HAP-1 (cell line): ENCODE measurements around the gene TMEM30A.

ENCODE experiments used
- DNase-seq, 2 experiments: peaks; one replicate each; pipeline ENCODE4 v3.0.0-alpha.2; 2016 to 2020; ENCODE audit warnings: low spot score in 2 of 2
- H3K27me3 ChIP-seq: fragments of 250-450 bp; sonication (Bioruptor Pico); 2 replicates; pipeline ENCODE4 v1.5.1; 2020; ENCODE audit warnings: low read depth, mild to moderate bottlenecking, moderate library complexity
- H3K36me3 ChIP-seq: fragments of 250-450 bp; sonication (Bioruptor Pico); replicated peaks from 2 replicates; pipeline ENCODE4 v1.5.1; 2020; ENCODE audit warnings: mild to moderate bottlenecking
- H3K4me1 ChIP-seq: fragments of 250-450 bp; sonication (Bioruptor Pico); 2 replicates; pipeline ENCODE4 v1.5.1; 2020; ENCODE audit warnings: mild to moderate bottlenecking
- H3K4me3 ChIP-seq: fragments of 250-450 bp; sonication (Bioruptor Pico); 2 replicates; pipeline ENCODE4 v1.5.1; 2020; ENCODE audit warnings: mild to moderate bottlenecking, moderate library complexity
- H3K9me3 ChIP-seq: fragments of 250-450 bp; sonication (Bioruptor Pico); 2 replicates; pipeline ENCODE4 v1.5.1; 2020; ENCODE audit warnings: mild to moderate bottlenecking, moderate library complexity
- in situ Hi-C: fragments of 300-500 bp; cut with MboI; formaldehyde crosslinking; loops from 3 replicates; pipeline ENCODE4 v1.14.3; 2020; ENCODE audit warnings: low sequenced_read_pairs, inconsistent platforms, mixed read lengths

TMEM30A gene

GRCh38 chr6:75233092-75233615, 51.4 kb downstream of the TMEM30A start:
- Histone ChIP-seq H3K9me3 (no peaks in the 10 kb centered on the region), H3K4me1 (peaks cover 9% of the 10 kb centered on the region), H3K4me3 (no peak overlapping the region), H3K27me3 (no peaks in the 10 kb centered on the region), H3K36me3 (peaks cover 8% of the 10 kb centered on the region)
- in situ Hi-C loops = no loop called here
- no peak for DNase-seq

- Histone ChIP-seq H3K9me3 (no peaks in the 10 kb centered on the region), H3K36me3 (no peaks in the 10 kb centered on the region), H3K4me3 (no peak overlapping the region), H3K27me3 (no peaks in the 10 kb centered on the region), H3K4me1 (peaks cover 9% of the 10 kb centered on the region)
- peak; percentile 35 to 66 for DNase-seq
- in situ Hi-C loops = no loop called here
These were observed 53.9 kb downstream of the TMEM30A start for GRCh38 chr6:75230484-75231325.

DNA sequence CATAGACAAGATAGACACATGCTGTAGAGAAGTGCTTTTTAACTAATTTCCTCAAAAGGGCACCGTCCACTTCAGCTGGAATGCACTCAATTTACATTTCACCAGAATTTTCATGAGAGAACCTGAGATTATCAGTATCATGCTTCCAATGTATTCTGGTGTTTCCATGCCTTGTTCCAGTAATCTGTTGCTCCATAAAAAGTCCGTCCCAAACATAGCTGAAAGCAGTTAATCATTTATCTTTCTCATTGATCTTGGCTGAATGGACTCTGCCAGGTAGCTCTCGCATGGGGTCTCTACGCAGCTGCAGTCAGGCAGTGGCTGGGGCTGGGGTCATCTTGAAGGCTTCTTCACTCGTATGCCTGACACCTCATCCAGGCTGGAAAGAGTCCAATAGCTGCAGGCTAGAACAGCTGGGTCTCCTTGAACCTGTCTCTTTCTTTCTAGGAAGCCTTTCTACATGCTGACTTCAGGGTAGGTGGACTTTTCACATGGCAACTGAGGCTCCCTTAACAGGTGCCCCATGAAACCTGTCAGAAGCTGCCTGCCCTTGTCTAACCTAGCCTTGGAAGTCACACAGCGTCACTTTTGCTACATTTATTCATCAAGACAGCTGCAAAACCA, 60.2 kb downstream of the TMEM30A start:
- Histone ChIP-seq H3K36me3 (no peaks in the 10 kb centered on the region), H3K4me1 (no peaks in the 10 kb centered on the region), H3K27me3 (peaks cover 6% of the 10 kb centered on the region; the same call in 1 of the 2 replicates), H3K4me3 (no peak overlapping the region), H3K9me3 (no peaks in the 10 kb centered on the region)
- in situ Hi-C loops = loop anchor here (25.0 kb wide), 2 partner anchors 1362 to 1487 kb away; no protein-coding TSS in a partner anchor
- DNase-seq = no peak

DNA sequence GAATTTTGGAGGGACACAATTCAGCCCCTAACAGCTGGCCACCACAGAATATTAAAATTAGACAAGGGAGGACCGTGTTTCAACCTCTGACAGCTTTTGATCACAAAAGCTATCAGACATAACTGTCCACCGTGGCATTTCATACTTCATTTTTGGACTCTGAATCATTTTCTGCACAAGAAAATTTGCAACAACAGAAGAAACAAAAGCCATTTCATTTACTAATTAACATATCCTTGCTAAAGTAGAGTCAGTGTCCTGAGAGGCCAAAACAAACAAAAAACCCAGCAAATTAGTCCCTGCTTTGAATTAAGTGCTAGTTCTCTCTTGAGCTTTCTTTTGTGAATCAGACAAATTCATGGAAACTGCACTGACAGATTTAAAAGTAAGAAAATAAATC, 61.2 kb downstream of the TMEM30A start:
- no peak for DNase-seq
- no peaks in the 10 kb centered on the region for H3K36me3 ChIP-seq
- H3K9me3 ChIP-seq = no peaks in the 10 kb centered on the region
- H3K4me3 ChIP-seq = no peak overlapping the region
- H3K4me1 ChIP-seq = no peaks in the 10 kb centered on the region
- in situ Hi-C loops = loop anchor here (25.0 kb wide), 2 partner anchors 1361 to 1486 kb away; no protein-coding TSS in a partner anchor
- peaks cover 6% of the 10 kb centered on the region; the same call in 1 of the 2 replicates for H3K27me3 ChIP-seq

GRCh38 chr6:75222261-75222660, 62.3 kb downstream of the TMEM30A start:
- in situ Hi-C loops = loop anchor here (25.0 kb wide), 2 partner anchors 1360 to 1485 kb away; no protein-coding TSS in a partner anchor
- no peak for DNase-seq
- no peaks in the 10 kb centered on the region for H3K9me3 ChIP-seq
- no peak overlapping the region for H3K4me3 ChIP-seq
- peaks cover 10% of the 10 kb centered on the region; the same call in 1 of the 2 replicates for H3K27me3 ChIP-seq
- H3K36me3 ChIP-seq = no peaks in the 10 kb centered on the region
- no peaks in the 10 kb centered on the region for H3K4me1 ChIP-seq

- Histone ChIP-seq H3K4me3 (no peak overlapping the region), H3K36me3 (no peaks in the 10 kb centered on the region), H3K27me3 (peaks cover 10% of the 10 kb centered on the region; the same call in 1 of the 2 replicates), H3K9me3 (no peaks in the 10 kb centered on the region), H3K4me1 (no peaks in the 10 kb centered on the region)
- no peak for DNase-seq
- in situ Hi-C loops = loop anchor here (25.0 kb wide), 2 partner anchors 1359 to 1484 kb away; no protein-coding TSS in a partner anchor
These were observed 63.5 kb downstream of the TMEM30A start for GRCh38 chr6:75221116-75221515.

DNA sequence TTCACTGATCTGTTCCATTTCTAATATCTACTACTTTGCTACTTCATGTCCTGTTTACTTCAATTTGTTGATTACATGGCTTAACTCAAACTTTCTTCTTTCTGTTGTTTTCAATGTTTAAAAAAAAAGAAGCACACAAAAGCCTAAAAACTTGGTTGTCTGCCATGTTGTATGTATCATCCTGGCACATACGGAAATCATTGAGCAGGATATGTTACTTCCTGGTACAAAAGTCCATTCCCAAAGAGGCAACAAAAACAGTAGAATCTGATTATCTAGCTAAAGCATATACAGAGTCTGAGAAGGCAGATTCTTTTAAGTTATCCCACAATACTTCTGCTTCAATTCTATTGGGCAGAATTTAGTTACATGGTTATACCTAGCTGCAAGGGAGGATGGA, 64.2 kb downstream of the TMEM30A start:
- H3K36me3 ChIP-seq = no peaks in the 10 kb centered on the region
- no peak for DNase-seq
- peaks cover 10% of the 10 kb centered on the region; the same call in 1 of the 2 replicates for H3K27me3 ChIP-seq
- H3K4me1 ChIP-seq = no peaks in the 10 kb centered on the region
- H3K9me3 ChIP-seq = no peaks in the 10 kb centered on the region
- in situ Hi-C loops = loop anchor here (25.0 kb wide), 2 partner anchors 1358 to 1483 kb away; no protein-coding TSS in a partner anchor
- H3K4me3 ChIP-seq = no peak overlapping the region

DNA sequence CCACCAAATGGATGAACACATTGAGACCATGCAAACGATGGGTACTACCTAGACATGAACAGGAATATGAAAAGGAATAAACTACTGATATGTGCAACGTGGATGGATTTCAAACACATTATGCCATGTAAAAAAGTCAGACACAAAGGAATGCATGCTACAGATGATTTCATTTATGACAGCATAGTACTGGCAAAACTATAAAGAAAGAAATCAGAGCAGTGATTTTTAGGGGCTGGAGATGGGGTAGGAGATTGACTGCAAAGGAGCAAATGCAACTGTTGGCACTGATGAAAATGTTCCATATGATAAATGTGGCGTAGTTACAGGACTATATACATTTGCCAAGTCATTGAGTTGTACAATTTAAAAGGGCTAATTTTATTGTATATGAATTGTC, 65.3 kb downstream of the TMEM30A start:
- in situ Hi-C loops = loop anchor here (25.0 kb wide), 2 partner anchors 1357 to 1482 kb away; no protein-coding TSS in a partner anchor
- Histone ChIP-seq H3K4me3 (no peak overlapping the region), H3K36me3 (no peaks in the 10 kb centered on the region), H3K9me3 (no peaks in the 10 kb centered on the region), H3K27me3 (peaks cover 10% of the 10 kb centered on the region; the same call in 1 of the 2 replicates), H3K4me1 (no peaks in the 10 kb centered on the region)
- no peak for DNase-seq

DNA sequence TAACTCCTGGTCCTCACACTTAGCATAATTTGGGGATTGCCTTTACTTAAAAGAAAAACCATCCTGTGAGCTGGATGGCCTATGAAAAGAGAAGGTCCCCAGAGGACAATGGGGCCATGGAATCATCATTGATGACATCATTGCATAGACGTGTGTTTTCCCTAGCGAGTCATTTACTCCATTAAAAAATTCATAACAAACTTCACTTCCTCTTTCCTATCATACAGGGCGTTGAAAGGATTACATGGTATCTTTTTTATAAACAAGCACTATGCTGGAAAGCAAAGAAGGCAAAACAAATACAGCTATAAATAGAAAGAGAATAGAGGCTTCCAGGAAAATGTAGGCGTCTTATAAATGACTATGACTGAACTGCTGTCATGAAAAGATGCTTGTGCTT, 67.4 kb downstream of the TMEM30A start:
- no peak for DNase-seq
- no peaks in the 10 kb centered on the region for H3K9me3 ChIP-seq
- H3K36me3 ChIP-seq = no peaks in the 10 kb centered on the region
- H3K27me3 ChIP-seq = peaks cover 10% of the 10 kb centered on the region; the same call in 1 of the 2 replicates
- no peaks in the 10 kb centered on the region for H3K4me1 ChIP-seq
- in situ Hi-C loops = loop anchor here (25.0 kb wide), 2 partner anchors 1355 to 1480 kb away; no protein-coding TSS in a partner anchor
- no peak overlapping the region for H3K4me3 ChIP-seq

- no peaks in the 10 kb centered on the region for H3K36me3 ChIP-seq
- H3K9me3 ChIP-seq = no peaks in the 10 kb centered on the region
- H3K4me1 ChIP-seq = no peaks in the 10 kb centered on the region
- peaks cover 7% of the 10 kb centered on the region; the same call in 1 of the 2 replicates for H3K27me3 ChIP-seq
- in situ Hi-C loops = loop anchor here (25.0 kb wide), 2 partner anchors 1353 to 1478 kb away; no protein-coding TSS in a partner anchor
- no peak overlapping the region for H3K4me3 ChIP-seq
- DNase-seq = no peak
These were observed 69.3 kb downstream of the TMEM30A start for GRCh38 chr6:75215291-75215690.

DNA sequence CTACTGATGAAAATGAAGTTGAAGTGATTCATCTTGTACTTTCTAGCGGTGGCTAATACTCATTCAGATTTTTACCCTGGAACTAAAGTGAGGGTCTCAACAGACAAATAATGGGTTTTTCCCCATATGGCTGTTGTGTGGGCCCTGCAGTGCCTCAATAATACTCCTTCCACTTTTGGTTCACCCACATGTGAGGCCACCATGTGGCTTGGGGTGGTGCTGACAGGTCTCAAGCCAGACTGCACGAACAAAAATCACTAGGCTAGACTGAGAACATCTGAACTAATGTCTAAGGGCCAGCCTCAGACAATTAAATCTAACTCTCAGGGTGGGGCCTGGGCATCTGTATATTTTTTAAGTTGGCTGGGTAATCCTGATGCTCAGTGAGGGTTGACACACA, 70.9 kb downstream of the TMEM30A start:
- in situ Hi-C loops = loop anchor here (25.0 kb wide), 2 partner anchors 1351 to 1476 kb away; no protein-coding TSS in a partner anchor
- H3K36me3 ChIP-seq = no peaks in the 10 kb centered on the region
- peaks cover 5% of the 10 kb centered on the region for H3K27me3 ChIP-seq
- no peaks in the 10 kb centered on the region for H3K9me3 ChIP-seq
- no peak overlapping the region for H3K4me3 ChIP-seq
- no peak for DNase-seq
- peaks cover 1% of the 10 kb centered on the region for H3K4me1 ChIP-seq

GRCh38 chr6:75213112-75213511, 71.5 kb downstream of the TMEM30A start:
- Histone ChIP-seq H3K4me1 (peaks cover 3% of the 10 kb centered on the region), H3K9me3 (no peaks in the 10 kb centered on the region), H3K36me3 (no peaks in the 10 kb centered on the region), H3K27me3 (peaks cover 11% of the 10 kb centered on the region), H3K4me3 (no peak overlapping the region)
- in situ Hi-C loops = loop anchor here (25.0 kb wide), 2 partner anchors 1351 to 1476 kb away; no protein-coding TSS in a partner anchor
- DNase-seq = no peak

- no peaks in the 10 kb centered on the region for H3K9me3 ChIP-seq
- no peaks in the 10 kb centered on the region for H3K36me3 ChIP-seq
- no peak overlapping the region for H3K4me3 ChIP-seq
- H3K4me1 ChIP-seq = peaks cover 3% of the 10 kb centered on the region
- in situ Hi-C loops = loop anchor here (25.0 kb wide), 2 partner anchors 1350 to 1475 kb away; no protein-coding TSS in a partner anchor
- no peak for DNase-seq
- H3K27me3 ChIP-seq = peaks cover 17% of the 10 kb centered on the region
These were observed 72.5 kb downstream of the TMEM30A start for GRCh38 chr6:75211920-75212590.
